DOHH2 (cell line): ENCODE results near the gene KLLN.

Experiments used
- H3F3A ChIP-seq: fragments of 200-600 bp; sonication (generic), shearing (Covaris generic); 2 replicates; pipeline ENCODE4 v1.6.0; 2016; ENCODE audit warnings: antibody characterized with exemption, mild to moderate bottlenecking; ENCODE audit not compliant: control insufficient read depth, insufficient read depth
- H3K27ac ChIP-seq: fragments of 200-600 bp; sonication (generic); 2 replicates; pipeline ENCODE4 v1.5.1; 2014; ENCODE audit warnings: low read depth, mild to moderate bottlenecking, low read length, moderate library complexity
- H3K27me3 ChIP-seq: fragments of 200-600 bp; sonication (generic); 2 replicates; pipeline ENCODE4 v1.6.1; 2014; ENCODE audit warnings: mild to moderate bottlenecking, low read length, mixed read lengths; ENCODE audit not compliant: control insufficient read depth
- H3K36me3 ChIP-seq: fragments of 200-600 bp; sonication (generic); 2 replicates; pipeline ENCODE4 v1.6.1; 2014; ENCODE audit warnings: mild to moderate bottlenecking, low read length, moderate library complexity, mixed read lengths; ENCODE audit not compliant: control insufficient read depth
- H3K4me1 ChIP-seq: fragments of 200-600 bp; sonication (generic); 2 replicates; pipeline ENCODE4 v1.6.1; 2014; ENCODE audit warnings: mild to moderate bottlenecking, low read length, mixed read lengths; ENCODE audit not compliant: control insufficient read depth
- H3K4me2 ChIP-seq: fragments of 200-600 bp; sonication (generic); 2 replicates; pipeline ENCODE4 v1.6.0; 2014; ENCODE audit warnings: mild to moderate bottlenecking, low read length, moderate library complexity
- H3K4me3 ChIP-seq: fragments of 200-600 bp; sonication (generic); 2 replicates; pipeline ENCODE4 v1.5.1; 2014; ENCODE audit warnings: mild to moderate bottlenecking, low read length, mixed read lengths
- H3K79me2 ChIP-seq: fragments of 200-600 bp; sonication (generic); 2 replicates; pipeline ENCODE4 v1.6.1; 2014; ENCODE audit warnings: mild to moderate bottlenecking, low read length, mixed read lengths; ENCODE audit not compliant: control insufficient read depth
- H3K9me2 ChIP-seq: fragments of 200-600 bp; sonication (generic); replicated peaks from 2 replicates; pipeline ENCODE4 v1.6.1; 2014; ENCODE audit warnings: mild to moderate bottlenecking, low read length, mixed read lengths; ENCODE audit not compliant: control insufficient read depth
- H3K9me3 ChIP-seq: fragments of 200-600 bp; sonication (generic); 2 replicates; pipeline ENCODE4 v1.6.1; 2014; ENCODE audit warnings: antibody characterized with exemption, low read length, mixed read lengths; ENCODE audit not compliant: control insufficient read depth, insufficient read depth
- H4K20me1 ChIP-seq: fragments of 200-600 bp; sonication (generic); 2 replicates; pipeline ENCODE4 v1.6.0; 2014; ENCODE audit warnings: low read depth, mild to moderate bottlenecking, antibody characterized with exemption, low read length, moderate library complexity; ENCODE audit not compliant: control insufficient read depth, insufficient read depth
- CTCF ChIP-seq: fragments of 200-600 bp; sonication (generic); IDR thresholded peaks from one replicate; pipeline ENCODE4 v1.5.1; 2014; ENCODE audit warnings: antibody characterized with exemption, mild to moderate bottlenecking, low read depth, low read length; ENCODE audit not compliant: poor library complexity, severe bottlenecking
- EZH2phosphoT487 ChIP-seq: fragments of 200-600 bp; sonication (generic); IDR thresholded peaks from 2 replicates; pipeline ENCODE4 v1.6.1; 2017; ENCODE audit warnings: borderline replicate concordance, mild to moderate bottlenecking, antibody characterized with exemption, low read length, moderate library complexity, mixed read lengths

Gene KLLN

GRCh38 chr10:87852089-87852488, 11.2 kb downstream of the KLLN start:
- no peaks in the 10 kb centered on the region for H3K9me2 ChIP-seq
- no peak for TF ChIP-seq CTCF
- TF ChIP-seq EZH2phosphoT487 = no peak
- no peak overlapping the region for H3K4me2 ChIP-seq
- H4K20me1 ChIP-seq = no peaks in the 10 kb centered on the region
- H3K79me2 ChIP-seq = no peaks in the 10 kb centered on the region
- no peaks in the 10 kb centered on the region for H3K36me3 ChIP-seq
- H3F3A ChIP-seq = 0 out of 2 replicates have a peak, but pooled peaks cover 2% of the 10 kb centered on the region
- peaks cover 6% of the 10 kb centered on the region; the same call in 1 of the 2 replicates for H3K9me3 ChIP-seq
- no peak overlapping the region for H3K4me3 ChIP-seq
- H3K27ac ChIP-seq = no peak overlapping the region
- H3K27me3 ChIP-seq = no peaks in the 10 kb centered on the region
- peaks cover 13% of the 10 kb centered on the region for H3K4me1 ChIP-seq

- Histone ChIP-seq H3K9me3 (no peaks in the 10 kb centered on the region), H3K9me2 (no peaks in the 10 kb centered on the region), H3K4me2 (peak overlapping the region; percentile 30), H3K4me1 (peaks cover 13% of the 10 kb centered on the region), H3K27ac (no peak overlapping the region), H3F3A (0 out of 2 replicates have a peak, but pooled peaks cover 2% of the 10 kb centered on the region), H3K27me3 (no peaks in the 10 kb centered on the region), H3K36me3 (no peaks in the 10 kb centered on the region), H4K20me1 (no peaks in the 10 kb centered on the region), H3K4me3 (no peak overlapping the region), H3K79me2 (no peaks in the 10 kb centered on the region)
- TF ChIP-seq CTCF = peak; percentile 63
- TF ChIP-seq EZH2phosphoT487 = no peak
Measured at GRCh38 chr10:87850742-87851205, 12.6 kb downstream of the KLLN start.

- H3K9me2 ChIP-seq = no peaks in the 10 kb centered on the region
- H3K4me2 ChIP-seq = no peak overlapping the region
- H3K79me2 ChIP-seq = no peaks in the 10 kb centered on the region
- no peaks in the 10 kb centered on the region for H3K27me3 ChIP-seq
- H3K27ac ChIP-seq = no peak overlapping the region
- H3K4me3 ChIP-seq = no peak overlapping the region
- H3K36me3 ChIP-seq = no peaks in the 10 kb centered on the region
- TF ChIP-seq CTCF (no peak), EZH2phosphoT487 (no peak)
- H3F3A ChIP-seq = no peaks in the 10 kb centered on the region
- no peaks in the 10 kb centered on the region for H3K9me3 ChIP-seq
- H3K4me1 ChIP-seq = peaks cover 16% of the 10 kb centered on the region
- H4K20me1 ChIP-seq = no peaks in the 10 kb centered on the region
Measured at GRCh38 chr10:87849001-87849400, 14.3 kb downstream of the KLLN start.
